IMR-90 (cell line): ENCODE data around the gene CD2. TPM values are rescaled to one million over a fixed set of nuclear protein-coding genes. Genes with fewer than 3 reads are reported as not detected.

Source experiments
- ATAC-seq: fragments of 200-7000 bp; cut with Tn5 transposase; 2 replicates; pipeline ENCODE4 v1.9.1; 2020; ENCODE audit warnings: low read depth, mild to moderate bottlenecking, moderate library complexity
- BruUV-seq: library from RNA; stranded (reverse); fragments of 400-500 nt; replicated peaks from 2 replicates; lab custom pipeline; 2021; lab: Mats Ljungman, UMichigan
- CTCF ChIA-PET: fragments of 300-600 bp; formaldehyde crosslinking; extraction: SDS; loops from one replicate; lab custom pipeline; 2021; ENCODE audit warnings: antibody characterized with exemption; lab: Yijun Ruan, JAX
- POLR2A ChIA-PET: fragments of 300-600 bp; sonication (Branson Sonifier 250); formaldehyde crosslinking; loops from one replicate; lab custom pipeline; 2022; ENCODE audit warnings: antibody characterized with exemption; ENCODE audit not compliant: unreplicated experiment; lab: Charles Lee
- DNase-seq: peaks from one replicate; pipeline ENCODE4 v3.0.0; 2013
- H2AFZ ChIP-seq: replicated peaks from 2 replicates; pipeline ENCODE3; 2013; ENCODE audit warnings: low read length, mild to moderate bottlenecking; ENCODE audit not compliant: poor library complexity
- H2AK5ac ChIP-seq: 2 replicates; pipeline ENCODE4 v1.6.1; 2013; ENCODE audit warnings: low read depth, low read length, inconsistent platforms
- H2AK9ac ChIP-seq: replicated peaks from 2 replicates; pipeline ENCODE3; 2013; ENCODE audit warnings: mild to moderate bottlenecking, low read depth, low read length, moderate library complexity; ENCODE audit not compliant: poor library complexity
- H2BK120ac ChIP-seq: 2 replicates; pipeline ENCODE4 v1.6.1; 2013; ENCODE audit warnings: low read depth, low read length, inconsistent platforms
- H2BK15ac ChIP-seq: 3 replicates; pipeline ENCODE4 v1.6.1; 2013; ENCODE audit warnings: low read depth, low read length, inconsistent platforms
- H2BK20ac ChIP-seq: 2 replicates; pipeline ENCODE4 v1.6.1; 2013; ENCODE audit warnings: low read depth, mild to moderate bottlenecking, inconsistent platforms, low read length, moderate library complexity
- H2BK5ac ChIP-seq: 2 replicates; pipeline ENCODE4 v1.6.1; 2013; ENCODE audit warnings: mild to moderate bottlenecking, low read depth, low read length, inconsistent platforms; ENCODE audit not compliant: poor library complexity, severe bottlenecking
- H3K14ac ChIP-seq: replicated peaks from 2 replicates; pipeline ENCODE4 v1.6.1; 2013; ENCODE audit warnings: low read depth, low read length, inconsistent platforms
- H3K18ac ChIP-seq: 2 replicates; pipeline ENCODE4 v1.6.1; 2013; ENCODE audit warnings: low read depth, low read length, control low read depth
- H3K23ac ChIP-seq: 2 replicates; pipeline ENCODE4 v1.6.1; 2013; ENCODE audit warnings: low read depth, low read length, inconsistent platforms
- H3K27ac ChIP-seq: 2 replicates; pipeline ENCODE4 v1.5.1; 2013; ENCODE audit warnings: mild to moderate bottlenecking, control low read depth, low read length; ENCODE audit not compliant: insufficient read depth
- H3K27me3 ChIP-seq: 2 replicates; pipeline ENCODE4 v1.6.1; 2013; ENCODE audit warnings: low read length; ENCODE audit not compliant: control insufficient read depth, insufficient read depth
- H3K36me3 ChIP-seq: 2 replicates; pipeline ENCODE4 v1.6.1; 2013; ENCODE audit warnings: low read length, mixed read lengths; ENCODE audit not compliant: control insufficient read depth, insufficient read depth
- H3K4ac ChIP-seq: 2 replicates; pipeline ENCODE4 v1.6.1; 2013; ENCODE audit warnings: low read depth, low read length, inconsistent platforms
- H3K4me1 ChIP-seq: 2 replicates; pipeline ENCODE4 v1.6.1; 2013; ENCODE audit warnings: low read length, mixed read lengths; ENCODE audit not compliant: control insufficient read depth, insufficient read depth
- H3K4me2 ChIP-seq: 2 replicates; pipeline ENCODE4 v1.6.1; 2013; ENCODE audit warnings: low read depth, mild to moderate bottlenecking, control low read depth, low read length, moderate library complexity
- H3K4me3 ChIP-seq: 2 replicates; pipeline ENCODE4 v1.5.1; 2013; ENCODE audit warnings: low read depth, mild to moderate bottlenecking, control low read depth, low read length, moderate library complexity; ENCODE audit not compliant: insufficient read depth
- H3K56ac ChIP-seq: 2 replicates; pipeline ENCODE4 v1.6.1; 2013; ENCODE audit warnings: low read length, inconsistent platforms; ENCODE audit not compliant: insufficient read depth; ENCODE audit errors: extremely low read depth
- H3K79me1 ChIP-seq, 2 experiments: 2 replicates each; pipeline ENCODE4 v1.6.1; 2013; ENCODE audit warnings: low read length in 2 of 2, inconsistent platforms in 1 of 2, low read depth in 1 of 2
- H3K9ac ChIP-seq: 2 replicates; pipeline ENCODE4 v1.6.1; 2013; ENCODE audit warnings: low read depth, low read length, control low read depth
- H3K9me1 ChIP-seq: 2 replicates; pipeline ENCODE4 v1.6.1; 2013; ENCODE audit warnings: low read length, inconsistent platforms; ENCODE audit not compliant: insufficient read depth
- H3K9me3 ChIP-seq: 2 replicates; pipeline ENCODE4 v1.6.1; 2013; ENCODE audit warnings: low read length; ENCODE audit not compliant: control insufficient read depth, insufficient read depth
- H4K20me1 ChIP-seq: 2 replicates; pipeline ENCODE4 v1.6.1; 2013; ENCODE audit warnings: low read length, inconsistent platforms; ENCODE audit not compliant: insufficient read depth
- H4K5ac ChIP-seq: 2 replicates; pipeline ENCODE4 v1.6.1; 2013; ENCODE audit warnings: mild to moderate bottlenecking, low read depth, low read length, control low read depth
- H4K8ac ChIP-seq, 2 experiments: 2 replicates each; pipeline ENCODE4 v1.6.1; 2013; ENCODE audit warnings: low read depth in 2 of 2, low read length in 2 of 2, control low read depth in 1 of 2, inconsistent platforms in 1 of 2
- H4K91ac ChIP-seq: 2 replicates; pipeline ENCODE4 v1.6.1; 2013; ENCODE audit warnings: low read depth, low read length, inconsistent platforms; ENCODE audit not compliant: insufficient read depth
- BHLHE40 ChIP-seq: fragments of 150-350 bp; IDR thresholded peaks from 2 replicates; pipeline ENCODE4 v1.6.1; 2016; ENCODE audit warnings: mild to moderate bottlenecking, low read depth, low read length
- CEBPB ChIP-seq: IDR thresholded peaks from 2 replicates; pipeline ENCODE4 v1.6.1; 2012; ENCODE audit warnings: low read depth, low read length, improper control_type of control experiment
- CHD1 ChIP-seq: IDR thresholded peaks from 2 replicates; pipeline ENCODE4 v1.6.1; 2012; ENCODE audit warnings: low read depth, low read length, improper control_type of control experiment
- CTCF ChIP-seq: conservative IDR thresholded peaks from 2 replicates; pipeline ENCODE4 v1.5.1; 2012; ENCODE audit warnings: mild to moderate bottlenecking, low read depth, low read length, improper control_type of control experiment
- ELK1 ChIP-seq: fragments of 150-350 bp; IDR thresholded peaks from 2 replicates; pipeline ENCODE4 v1.6.1; 2016; ENCODE audit warnings: low read depth, mild to moderate bottlenecking, low read length, moderate library complexity, borderline replicate concordance
- FOS ChIP-seq: fragments of 150-350 bp; IDR thresholded peaks from 2 replicates; pipeline ENCODE4 v1.6.1; 2016; ENCODE audit warnings: low read depth, low read length
- MAFK ChIP-seq: IDR thresholded peaks from 2 replicates; pipeline ENCODE4 v1.6.1; 2012; ENCODE audit warnings: low read depth, low read length, improper control_type of control experiment
- MAZ ChIP-seq: IDR thresholded peaks from 2 replicates; pipeline ENCODE4 v1.6.1; 2012; ENCODE audit warnings: low read depth, mild to moderate bottlenecking, low read length, improper control_type of control experiment, moderate library complexity, borderline replicate concordance
- MXI1 ChIP-seq: IDR thresholded peaks from 2 replicates; pipeline ENCODE4 v1.6.1; 2012; ENCODE audit warnings: low read depth, mild to moderate bottlenecking, low read length, moderate library complexity, borderline replicate concordance
- NFE2L2 ChIP-seq: fragments of 150-350 bp; IDR thresholded peaks from 2 replicates; pipeline ENCODE4 v1.6.1; 2016; ENCODE audit warnings: low read depth, mild to moderate bottlenecking, low read length
- POLR2A ChIP-seq: IDR thresholded peaks from 2 replicates; pipeline ENCODE4 v1.6.1; 2012; ENCODE audit warnings: mild to moderate bottlenecking, low read depth, low read length
- RCOR1 ChIP-seq: IDR thresholded peaks from 2 replicates; pipeline ENCODE4 v1.6.1; 2012; ENCODE audit warnings: mild to moderate bottlenecking, low read length, improper control_type of control experiment; ENCODE audit not compliant: insufficient replicate concordance
- RFX5 ChIP-seq: IDR thresholded peaks from 2 replicates; pipeline ENCODE4 v1.8.0; 2012; ENCODE audit warnings: low read depth, mild to moderate bottlenecking, low read length, moderate library complexity
- SMC3 ChIP-seq: fragments of 150-350 bp; IDR thresholded peaks from 2 replicates; pipeline ENCODE4 v1.6.1; 2016; ENCODE audit warnings: low read depth, mild to moderate bottlenecking, antibody characterized with exemption, low read length, moderate library complexity
- USF2 ChIP-seq: fragments of 150-350 bp; IDR thresholded peaks from 2 replicates; pipeline ENCODE4 v1.6.1; 2017; ENCODE audit warnings: mild to moderate bottlenecking, antibody characterized with exemption, low read length, low read depth
- WGBS, 2 experiments: methylation state at CpG; one replicate each; pipeline versions ENCODE4 v1.1.5 to v1.1.7; 2013; ENCODE audit warnings: missing lambda C conversion rate in 2 of 2; ENCODE audit not compliant: insufficient read length in 1 of 2; ENCODE audit errors: extremely low coverage in 2 of 2; 5-methylcytosine and 5-hydroxymethylcytosine counted together
- dilution Hi-C: fragments of 300-500 bp; cut with HindIII; formaldehyde crosslinking; loops from one replicate; pipeline ENCODE4 v1.14.3; 2018; ENCODE audit warnings: low sequenced_read_pairs; ENCODE audit not compliant: unreplicated experiment
- in situ Hi-C: fragments of 300-500 bp; cut with MboI; formaldehyde crosslinking; loops from 3 replicates; pipeline ENCODE4 v1.14.3; 2019; ENCODE audit warnings: low sequenced_read_pairs, inconsistent platforms, mixed read lengths
- intact Hi-C: fragments of 100-400 bp; cut with micrococcal nuclease; formaldehyde crosslinking; loops from 2 replicates; pipeline ENCODE4 v1.10.0; 2022
- polyA plus RNA-seq, 3 experiments: library from polyadenylated mRNA; depleted of rRNA; stranded (reverse); fragments of >200 nt; gene quantifications; 2 replicates each; pipeline ENCODE4 v1.2.3, GENCODE V29; 2012; ENCODE audit warnings: low replicate concordance in 1 of 3
- total RNA-seq: library from RNA; depleted of rRNA; stranded (reverse); fragments of >200 nt; gene quantifications from 2 replicates; pipeline ENCODE4 v1.2.3, GENCODE V29; 2012

The CD2 gene
- total and polyA plus RNA-seq, 2 of the 4 experiments (the other 2 are of a cell fraction): not detected

GRCh38 chr1:116806671-116807070 lies 52.4 kb downstream of the CD2 start:
- no TSS peak for BruUV-seq
- H3K4me3 ChIP-seq: no peak overlapping the region
- TF ChIP-seq BHLHE40: no peak
- no peak for TF ChIP-seq RCOR1
- no peak for TF ChIP-seq ELK1
- TF ChIP-seq NFE2L2: no peak
- no peak for TF ChIP-seq RFX5
- TF ChIP-seq MAZ: no peak
- no peak for TF ChIP-seq MXI1
- TF ChIP-seq CEBPB: no peak
- no peak for TF ChIP-seq SMC3
- TF ChIP-seq MAFK: no peak
- TF ChIP-seq POLR2A: no peak
- TF ChIP-seq FOS: no peak
- TF ChIP-seq CTCF: no peak
- no peak for TF ChIP-seq USF2
- no peak for TF ChIP-seq CHD1
- H2BK20ac ChIP-seq: no peak overlapping the region
- no peak overlapping the region for H3K4ac ChIP-seq
- H3K27me3 ChIP-seq: no peaks in the 10 kb centered on the region
- H3K56ac ChIP-seq: no peak overlapping the region
- POLR2A ChIA-PET: no interaction called here
- intact Hi-C loops (no loop called here), in situ Hi-C loops (no loop called here), dilution Hi-C loops (no loop called here)
- no peak overlapping the region for H3K4me2 ChIP-seq
- no peaks in the 10 kb centered on the region for H3K4me1 ChIP-seq
- H2AK5ac ChIP-seq: no peak overlapping the region
- H3K36me3 ChIP-seq: no peaks in the 10 kb centered on the region
- no peaks in the 10 kb centered on the region for H3K9me3 ChIP-seq
- H3K9me1 ChIP-seq: no peaks in the 10 kb centered on the region
- no peak overlapping the region for H2BK15ac ChIP-seq
- H2AFZ ChIP-seq: no peak overlapping the region
- H4K8ac ChIP-seq: no peak overlapping the region
- 38% methylated on average over 2 of the region's 4 CpGs; no CpG with 5 or more reads in 1 of the 2 experiments for WGBS, 2 experiments
- H3K79me1 ChIP-seq: no peaks in the 10 kb centered on the region
- H3K18ac ChIP-seq: no peak overlapping the region
- ATAC-seq (no peak), DNase-seq (no peak)
- H2BK120ac ChIP-seq: no peak overlapping the region
- no peak overlapping the region for H4K5ac ChIP-seq
- no peak overlapping the region for H3K27ac ChIP-seq
- CTCF ChIA-PET: no interaction called here
- no peak overlapping the region for H3K14ac ChIP-seq
- H4K91ac ChIP-seq: no peak overlapping the region
- H2AK9ac ChIP-seq: no peak overlapping the region
- no peaks in the 10 kb centered on the region for H4K20me1 ChIP-seq
- no peak overlapping the region for H2BK5ac ChIP-seq
- no peak overlapping the region for H3K9ac ChIP-seq
- H3K23ac ChIP-seq: no peak overlapping the region
